Thyroid gland (tissue), 4 donors: ENCODE data around the gene SH3BP1. TPM values are rescaled to one million over a fixed set of nuclear protein-coding genes. Genes with fewer than 3 reads are reported as not detected.
A peak's percentile ranks its signal among the peaks of the same experiment; 100 is the strongest.

Experiments
- DNase-seq, 2 donors: peaks; one replicate each; pipeline ENCODE4 v3.0.0-alpha.2; 2019
- H3K27ac ChIP-seq, 3 donors: fragments of 200-600 bp; sonication (generic); 1 replicate in 2 of 3; 2 replicates in 1 of 3; pipeline ENCODE4 v1.5.1; 2016 to 2019; ENCODE audit warnings: mild to moderate bottlenecking in 1 of 3, moderate library complexity in 1 of 3
- H3K27me3 ChIP-seq: fragments of 200-600 bp; sonication (generic); one replicate; pipeline ENCODE4 v1.5.1; 2019
- H3K36me3 ChIP-seq, 2 donors: fragments of 200-600 bp; sonication (generic); one replicate each; pipeline ENCODE4 v1.5.1; 2016 to 2019
- H3K4me1 ChIP-seq, 2 donors: fragments of 200-600 bp; sonication (generic); one replicate each; pipeline ENCODE4 v1.5.1; 2017 to 2019
- H3K4me3 ChIP-seq, 3 donors: fragments of 200-600 bp; sonication (generic); replicated peaks in 1 of 3; 1 replicate in 2 of 3; 2 replicates in 1 of 3; pipeline ENCODE4 v1.5.1; 2016; ENCODE audit warnings: mild to moderate bottlenecking in 1 of 3
- H3K9me3 ChIP-seq: fragments of 200-600 bp; sonication (generic); one replicate; pipeline ENCODE4 v1.5.1; 2017
- CTCF ChIP-seq, 6 experiments: fragments of 200-600 bp in 3 of 6; fragments of 450-650 bp in 3 of 6; sonication (generic) in 3 of 6; IDR thresholded peaks; one replicate each; pipeline ENCODE4 v1.5.1; 2016 to 2019; ENCODE audit warnings: antibody characterized with exemption in 6 of 6, mild to moderate bottlenecking in 2 of 6, inconsistent platforms in 1 of 6, moderate library complexity in 1 of 6
- POLR2A ChIP-seq, 2 donors: fragments of 450-650 bp; IDR thresholded peaks; one replicate each; pipeline ENCODE4 v1.6.1; 2017; ENCODE audit warnings: antibody characterized with exemption in 2 of 2, mild to moderate bottlenecking in 2 of 2, moderate library complexity in 1 of 2
- WGBS, 2 donors: methylation state at CpG; one replicate each; pipeline ENCODE4 v1.1.5; 2017; 5-methylcytosine and 5-hydroxymethylcytosine counted together
- intact Hi-C: fragments of 100-400 bp; cut with DNase I; formaldehyde crosslinking; loops from one replicate; pipeline ENCODE4 v1.15.1; 2023
- total RNA-seq, 4 donors: library from RNA; depleted of rRNA; stranded (reverse); fragments of >200 nt; gene quantifications; one replicate each; pipeline ENCODE4 v1.2.3, GENCODE V29; 2016

SH3BP1 gene
- total RNA-seq, 4 donors from 2014 or later = 0.81 to 10.1 (median 3.3) TPM

- TF ChIP-seq POLR2A (IDR thresholded peaks at IDR 0.05) (no peak), CTCF (IDR thresholded peaks at IDR 0.05) (no peak)
- Histone ChIP-seq H3K4me3 (no peak overlapping the region), H3K36me3 (peaks cover 4 to 6% of the 10 kb centered on the region in 2 donors), H3K27ac (no peak overlapping the region), H3K9me3 (no peaks in the 10 kb centered on the region), H3K27me3 (no peaks in the 10 kb centered on the region), H3K4me1 (peaks cover 13 to 16% of the 10 kb centered on the region in 2 donors)
- 80 to 81% methylated on average over 16 of the region's 16 CpGs for WGBS, 2 donors
- intact Hi-C loops = loop anchor here (5.0 kb wide), 1 partner anchor 43 kb away; no protein-coding TSS in a partner anchor
- no peak for DNase-seq
Observed at GRCh38 chr22:37684803-37685615, 45.5 kb downstream of the SH3BP1 start.

- WGBS, 2 donors = 2 to 3% methylated on average over 50 to 60 of the region's 62 CpGs
- H3K4me1 ChIP-seq = peaks cover 13 to 16% of the 10 kb centered on the region in 2 donors
- H3K9me3 ChIP-seq = no peaks in the 10 kb centered on the region
- TF ChIP-seq POLR2A (IDR thresholded peaks at IDR 0.05) = peak in 1 of 2 donors; percentile 43
- TF ChIP-seq CTCF (IDR thresholded peaks at IDR 0.05) = peak in 1 of 6 experiments; percentile 19
- intact Hi-C loops = loop anchor here (5.0 kb wide), 1 partner anchor 44 kb away; no protein-coding TSS in a partner anchor
- peak within 1 kb of the TSS; percentile 62 to 93 (median 90) for H3K4me3 ChIP-seq
- peak; percentile 75 to 76 for DNase-seq
- H3K27me3 ChIP-seq = no peaks in the 10 kb centered on the region
- H3K36me3 ChIP-seq = peaks cover 12 to 19% of the 10 kb centered on the region in 2 donors
- peak within 1 kb of the TSS; percentile 61 to 68 (median 67) for H3K27ac ChIP-seq
Observed at GRCh38 chr22:37686002-37686982, 46.8 kb downstream of the SH3BP1 start, which contains the start of gene NOL12. NOL12 (plus strand) TSS chr22:37686343; CDS start chr22:37686393, 50 bp downstream.

- peaks cover 35 to 38% of the 10 kb centered on the region in 2 donors for H3K36me3 ChIP-seq
- H3K27me3 ChIP-seq = no peaks in the 10 kb centered on the region
- H3K9me3 ChIP-seq = no peaks in the 10 kb centered on the region
- WGBS, 2 donors = 85 to 91% methylated on average over 3 to 6 of the region's 7 CpGs
- intact Hi-C loops = no loop called here
- TF ChIP-seq CTCF (IDR thresholded peaks at IDR 0.05) = no peak
- no peak for TF ChIP-seq POLR2A (IDR thresholded peaks at IDR 0.05)
- no peak overlapping the region for H3K4me3 ChIP-seq
- no peak for DNase-seq
- H3K27ac ChIP-seq = no peak overlapping the region
- H3K4me1 ChIP-seq = peaks cover 13 to 16% of the 10 kb centered on the region in 2 donors
Observed at GRCh38 chr22:37690407-37690806, 50.9 kb downstream of the SH3BP1 start.

- H3K4me1 ChIP-seq = peaks cover 12 to 13% of the 10 kb centered on the region in 2 donors
- H3K27me3 ChIP-seq = no peaks in the 10 kb centered on the region
- DNase-seq = no peak
- H3K4me3 ChIP-seq = no peak overlapping the region
- no peak for TF ChIP-seq CTCF (IDR thresholded peaks at IDR 0.05)
- no peak for TF ChIP-seq POLR2A (IDR thresholded peaks at IDR 0.05)
- H3K36me3 ChIP-seq = peaks cover 35 to 38% of the 10 kb centered on the region in 2 donors
- 97% methylated on average over 15 to 18 of the region's 18 CpGs for WGBS, 2 donors
- intact Hi-C loops = no loop called here
- no peak overlapping the region for H3K27ac ChIP-seq
- no peaks in the 10 kb centered on the region for H3K9me3 ChIP-seq
Observed at GRCh38 chr22:37690901-37691504, 51.5 kb downstream of the SH3BP1 start.
